Measurements from ENCODE around the gene ARIH1.

DNA sequence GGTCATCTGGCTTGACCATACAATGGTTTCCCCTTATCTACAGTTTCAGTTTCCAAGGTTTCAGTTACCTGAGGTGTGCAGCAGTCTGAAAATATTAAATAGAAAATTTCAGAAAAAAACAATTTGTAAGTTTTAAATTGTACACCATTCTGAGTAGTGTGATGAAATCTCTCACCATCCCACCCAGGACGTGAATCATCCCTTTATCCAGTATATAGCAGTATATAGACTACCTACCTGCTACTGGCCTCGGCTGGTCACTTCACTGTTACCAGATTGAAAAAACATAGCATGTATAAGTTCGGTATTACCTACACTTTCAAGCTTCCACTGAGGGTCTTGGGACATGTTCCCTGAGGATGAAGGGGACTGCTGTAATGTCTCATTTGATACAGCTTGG lies 12.0 kb downstream of the ARIH1 start:
- TF ChIP-seq, protein P1, sequence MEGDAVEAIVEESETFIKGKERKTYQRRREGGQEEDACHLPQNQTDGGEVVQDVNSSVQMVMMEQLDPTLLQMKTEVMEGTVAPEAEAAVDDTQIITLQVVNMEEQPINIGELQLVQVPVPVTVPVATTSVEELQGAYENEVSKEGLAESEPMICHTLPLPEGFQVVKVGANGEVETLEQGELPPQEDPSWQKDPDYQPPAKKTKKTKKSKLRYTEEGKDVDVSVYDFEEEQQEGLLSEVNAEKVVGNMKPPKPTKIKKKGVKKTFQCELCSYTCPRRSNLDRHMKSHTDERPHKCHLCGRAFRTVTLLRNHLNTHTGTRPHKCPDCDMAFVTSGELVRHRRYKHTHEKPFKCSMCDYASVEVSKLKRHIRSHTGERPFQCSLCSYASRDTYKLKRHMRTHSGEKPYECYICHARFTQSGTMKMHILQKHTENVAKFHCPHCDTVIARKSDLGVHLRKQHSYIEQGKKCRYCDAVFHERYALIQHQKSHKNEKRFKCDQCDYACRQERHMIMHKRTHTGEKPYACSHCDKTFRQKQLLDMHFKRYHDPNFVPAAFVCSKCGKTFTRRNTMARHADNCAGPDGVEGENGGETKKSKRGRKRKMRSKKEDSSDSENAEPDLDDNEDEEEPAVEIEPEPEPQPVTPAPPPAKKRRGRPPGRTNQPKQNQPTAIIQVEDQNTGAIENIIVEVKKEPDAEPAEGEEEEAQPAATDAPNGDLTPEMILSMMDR (conservative IDR thresholded peaks at IDR 0.05 in 1 of 2, IDR thresholded peaks at IDR 0.05 in 1 of 2; ENCODE audit: low read depth in 1 of 2, low read length in 2 of 2), result no peak
- TF ChIP-seq EZH2 (IDR thresholded peaks at IDR 0.05; ENCODE audit: low read length, missing control alignments), result no peak
